Measurements from ENCODE around the gene LILRB3.
"Not testable (repeated sequence)": the region's sequence is repeated elsewhere in the genome, so short reads cannot be mapped to it uniquely, and the experiment has no call there.

LILRB3 gene

DNA sequence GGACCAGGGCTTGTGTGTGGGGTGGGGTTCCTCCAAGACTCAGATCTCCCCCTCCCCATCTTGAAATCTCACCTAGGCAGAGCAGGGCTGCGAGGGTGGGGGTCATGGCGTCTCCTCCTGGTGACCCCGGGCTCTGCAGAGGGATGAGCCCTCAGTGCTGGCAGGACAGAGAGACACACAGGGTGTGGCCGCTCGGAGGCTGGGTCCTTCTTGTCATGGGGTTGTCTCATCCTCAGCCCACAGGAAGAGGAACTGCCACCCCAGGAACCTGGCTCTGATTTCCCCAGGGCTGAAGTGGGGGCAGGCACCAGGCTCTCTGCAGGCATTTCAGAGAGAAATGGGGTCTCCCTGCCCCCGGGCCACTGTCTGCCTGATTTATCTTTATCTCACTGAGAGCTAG lies 19.8 kb upstream of the LILRB3 start, which contains the start of gene LILRA6:
Gene LILRA6 (minus strand): TSS at position 145 of the 400 bp plus-strand sequence.
- DNase-seq (ENCODE audit: extremely low read depth in 1 of 2, low read depth in 1 of 2) = not testable (repeated sequence)

DNA sequence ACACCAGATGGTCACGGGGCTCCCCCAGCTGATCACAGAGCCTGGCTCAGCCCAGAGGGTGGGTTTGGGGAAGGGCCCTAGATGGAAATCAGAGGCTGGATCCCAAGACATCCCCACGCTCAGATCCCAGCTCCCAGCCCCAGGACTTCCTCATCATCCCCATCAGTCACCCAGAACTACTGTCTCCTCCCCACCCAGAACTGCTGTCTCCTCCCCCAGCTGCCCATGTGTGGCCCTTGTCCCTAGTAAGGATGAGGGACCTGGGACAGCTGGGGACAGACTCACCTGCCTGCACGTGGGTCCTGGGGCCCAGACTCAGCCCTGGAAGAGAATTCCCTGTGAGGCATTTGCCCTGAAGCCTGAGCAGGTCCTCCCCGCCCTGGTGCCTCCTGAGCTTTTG lies 19.4 kb upstream of the LILRB3 start:
- not testable (repeated sequence) for DNase-seq (ENCODE audit: extremely low read depth in 1 of 2, low read depth in 1 of 2)

GRCh38 chr19:54240372-54241336 lies 17.8 kb upstream of the LILRB3 start:
- DNase-seq (ENCODE audit: extremely low read depth in 1 of 2, low read depth in 1 of 2) = not testable (repeated sequence)

DNA sequence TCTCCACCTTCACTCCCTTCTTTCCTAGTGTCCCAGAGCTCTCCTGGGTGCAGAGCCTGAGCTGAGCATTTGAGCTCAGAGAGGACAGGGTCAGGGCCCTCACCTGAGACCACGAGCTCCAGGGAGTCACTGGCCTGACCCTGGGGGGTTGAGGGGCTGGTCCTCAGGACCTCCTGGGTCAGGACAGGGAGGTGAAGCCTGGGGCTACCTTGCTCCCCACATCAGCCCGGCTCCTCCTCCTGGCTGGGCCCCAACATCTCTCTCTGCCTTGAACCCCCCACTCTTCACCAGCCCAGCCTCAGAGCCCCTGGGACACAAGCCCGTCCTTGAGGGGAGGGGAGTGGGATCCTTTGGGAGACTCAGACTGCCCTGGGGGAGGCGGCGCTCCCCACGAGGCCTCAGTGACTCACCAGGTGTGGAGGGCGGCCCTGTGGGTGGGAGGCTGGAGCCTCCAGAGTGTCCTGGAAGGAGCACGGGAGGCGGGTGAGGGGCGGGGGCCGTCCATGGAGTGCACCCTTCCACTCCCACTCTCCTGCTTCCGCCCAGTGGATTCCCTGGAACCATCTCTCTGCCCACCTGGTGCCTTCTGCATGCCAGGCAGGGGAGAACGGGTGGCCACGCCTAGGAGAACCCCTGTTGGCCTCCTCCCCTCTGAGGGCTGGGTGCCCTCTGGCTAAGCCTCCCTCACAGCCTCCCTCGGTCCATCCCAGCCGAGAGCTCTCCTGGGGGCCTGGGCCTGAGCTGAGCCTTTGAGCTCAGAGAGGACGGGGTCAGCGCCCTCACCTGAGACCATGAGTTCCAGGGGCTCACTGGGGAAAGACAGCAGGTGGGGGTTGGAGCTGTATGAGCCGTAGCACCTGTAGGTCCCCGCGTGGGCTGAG lies 16.9 kb upstream of the LILRB3 start:
- not testable (repeated sequence) for DNase-seq (ENCODE audit: extremely low read depth in 1 of 2, low read depth in 1 of 2)

DNA sequence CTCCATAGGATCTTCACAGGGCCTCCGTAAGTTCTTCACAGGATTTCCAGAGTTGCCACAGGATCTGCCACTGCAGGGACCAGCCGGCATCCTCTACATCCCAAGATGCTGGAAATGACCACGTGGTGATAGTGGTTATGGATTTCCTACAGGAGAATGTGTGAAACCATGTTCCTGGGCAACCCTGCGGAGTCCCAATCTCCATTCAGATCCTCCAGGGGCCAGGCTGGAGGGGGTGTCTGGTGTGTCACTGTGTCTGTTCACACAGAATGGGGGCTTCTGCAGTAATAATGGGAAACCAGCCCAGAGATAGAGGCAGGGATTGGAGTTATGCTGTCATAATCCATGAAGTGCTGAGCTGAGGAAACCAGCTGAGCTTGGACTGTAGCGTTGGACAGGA lies 11.1 kb upstream of the LILRB3 start:
- DNase-seq (ENCODE audit: extremely low read depth in 1 of 2, low read depth in 1 of 2) = no peak

DNA sequence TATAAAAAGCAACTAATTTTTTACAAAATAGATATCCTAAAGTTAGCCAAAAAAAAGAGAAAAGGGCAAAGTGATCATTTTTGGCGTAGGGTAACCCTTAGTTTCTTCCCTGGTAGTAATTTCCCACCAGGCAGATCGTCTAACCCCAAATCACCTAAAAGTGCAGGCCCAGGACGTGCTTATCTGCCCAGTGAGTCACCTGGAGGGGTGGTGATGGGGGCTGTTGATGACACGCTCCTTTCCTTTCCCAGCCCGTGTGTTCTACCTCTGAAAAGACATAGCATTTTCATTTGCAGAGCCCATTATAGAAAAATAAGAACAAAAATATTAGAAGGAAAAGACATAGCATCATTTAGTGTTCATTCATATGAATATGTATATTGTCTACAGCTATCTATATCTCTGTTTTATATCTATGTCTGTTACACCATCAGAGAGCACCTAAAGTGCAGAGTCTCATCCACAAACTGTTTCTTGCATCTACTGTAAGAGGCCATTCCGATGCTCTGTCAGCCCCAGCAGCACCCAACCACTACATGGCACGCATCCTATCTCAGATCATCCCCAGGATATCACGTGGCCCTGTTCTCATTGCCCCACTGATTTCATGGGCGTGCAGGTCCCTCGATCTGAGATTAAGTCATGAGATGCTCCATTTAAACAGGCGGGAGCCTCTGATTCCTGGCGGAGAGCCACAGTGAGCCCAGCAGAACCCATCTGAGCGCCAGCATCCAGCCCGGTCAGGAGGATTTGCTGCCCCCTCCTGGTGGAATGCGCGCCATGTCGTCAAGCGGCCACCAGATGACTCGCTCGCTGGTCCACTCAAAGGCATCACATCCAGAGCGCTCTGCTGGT lies 8.5 kb upstream of the LILRB3 start:
- DNase-seq (ENCODE audit: extremely low read depth in 1 of 2, low read depth in 1 of 2) = peak; percentile 70 to 80

DNA sequence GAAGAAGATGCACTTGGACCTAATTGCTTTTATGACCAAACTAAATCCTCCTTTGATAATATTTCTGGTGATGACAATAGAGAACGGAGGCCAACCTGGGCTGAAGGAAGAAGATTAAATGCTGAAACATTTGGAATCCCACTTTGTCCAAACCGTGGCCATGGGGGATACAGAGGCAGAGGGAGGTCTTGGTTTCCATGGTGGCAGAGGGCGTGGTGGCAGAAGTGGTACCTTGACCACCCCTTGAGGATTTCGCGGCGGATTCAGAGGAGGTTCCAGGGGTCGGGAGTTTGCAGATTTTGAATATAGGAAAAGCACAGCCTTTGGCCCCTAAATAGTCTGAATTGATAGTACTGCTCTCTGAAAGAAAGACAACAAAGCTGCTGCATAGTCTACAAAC lies 7.2 kb upstream of the LILRB3 start:
- DNase-seq (ENCODE audit: extremely low read depth in 1 of 2, low read depth in 1 of 2) = no peak

GRCh38 chr19:54229146-54229545 lies 6.3 kb upstream of the LILRB3 start:
- DNase-seq (ENCODE audit: extremely low read depth in 1 of 2, low read depth in 1 of 2) = no peak

DNA sequence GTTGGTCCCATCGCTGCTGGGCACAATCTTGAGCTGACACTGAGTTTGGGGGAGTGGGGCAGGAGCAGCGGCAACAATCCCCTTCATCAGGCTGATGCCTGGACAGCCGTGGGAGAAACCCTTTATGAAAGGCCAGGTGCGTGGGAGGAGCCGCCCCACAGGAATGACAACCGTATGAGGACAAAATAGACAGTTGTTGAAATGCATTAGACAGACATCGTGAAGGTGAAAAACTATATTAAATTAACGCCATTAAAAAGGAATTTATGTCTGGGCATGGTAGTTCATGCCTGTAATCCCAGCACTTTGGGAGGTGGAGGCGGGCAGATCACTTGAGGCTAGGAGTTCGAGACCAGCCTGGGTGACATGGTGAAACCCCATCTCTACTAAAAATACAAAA lies 1.8 kb upstream of the LILRB3 start:
- not testable (repeated sequence) for DNase-seq (ENCODE audit: extremely low read depth in 1 of 2, low read depth in 1 of 2)

DNA sequence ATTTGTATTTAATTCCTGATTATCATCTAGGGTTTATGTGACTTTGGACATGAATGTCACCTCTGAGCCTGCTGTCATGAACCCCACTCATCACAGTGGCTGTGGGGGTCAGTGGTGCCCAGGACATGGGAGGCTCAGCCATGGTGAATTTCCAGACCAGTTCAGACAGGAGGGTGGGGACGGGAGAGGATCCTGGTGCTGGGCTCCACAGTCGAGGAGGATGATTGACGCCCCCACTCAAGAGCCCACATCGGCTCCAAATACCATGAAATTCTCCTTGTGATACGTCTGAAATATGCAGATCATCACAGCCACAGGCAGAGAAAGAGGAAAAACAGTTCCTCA lies 1.1 kb upstream of the LILRB3 start:
- not testable (repeated sequence) for DNase-seq (ENCODE audit: extremely low read depth in 1 of 2, low read depth in 1 of 2)

DNA sequence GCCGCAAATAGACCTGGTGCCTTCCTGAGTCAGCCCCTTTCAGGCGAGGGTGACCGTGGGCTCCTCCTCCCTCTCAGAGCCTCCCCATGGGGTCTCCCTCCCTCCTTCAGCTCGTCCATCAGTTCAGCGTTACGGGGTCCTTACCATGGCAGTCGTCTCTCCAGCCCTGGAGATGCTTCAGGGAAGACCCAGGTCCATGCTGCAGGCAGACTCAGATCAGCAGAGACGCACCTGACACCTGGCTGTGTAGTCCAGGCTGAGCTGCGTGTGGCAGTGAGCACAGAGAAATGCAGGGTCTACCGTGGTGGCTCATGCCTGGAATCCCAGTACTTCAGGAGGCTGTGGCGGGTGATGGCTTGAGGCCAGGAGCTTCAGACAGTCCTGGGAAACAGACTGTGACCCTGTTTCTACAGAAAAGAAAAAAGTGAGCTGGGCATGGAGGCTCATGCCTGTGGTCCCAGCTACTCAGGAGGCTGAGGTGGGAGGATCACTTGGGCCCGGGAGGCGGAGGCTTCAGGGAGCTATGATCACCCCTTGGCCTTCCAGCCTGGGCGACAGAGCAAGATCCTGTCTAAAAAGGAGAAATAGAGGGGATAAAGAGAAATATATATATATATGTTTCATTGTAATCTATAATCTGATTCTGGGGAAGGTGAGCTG lies 600 bp upstream of the LILRB3 start:
- DNase-seq (ENCODE audit: extremely low read depth in 1 of 2, low read depth in 1 of 2) = not testable (repeated sequence)

GRCh38 chr19:54221947-54222346 lies 860 bp downstream of the LILRB3 start:
- DNase-seq (ENCODE audit: extremely low read depth in 1 of 2, low read depth in 1 of 2) = not testable (repeated sequence)

GRCh38 chr19:54219702-54220101 lies 3.1 kb downstream of the LILRB3 start:
- DNase-seq (ENCODE audit: extremely low read depth in 1 of 2, low read depth in 1 of 2) = not testable (repeated sequence)

GRCh38 chr19:54218960-54219661 lies 3.7 kb downstream of the LILRB3 start:
- no peak for DNase-seq (ENCODE audit: extremely low read depth in 1 of 2, low read depth in 1 of 2)

DNA sequence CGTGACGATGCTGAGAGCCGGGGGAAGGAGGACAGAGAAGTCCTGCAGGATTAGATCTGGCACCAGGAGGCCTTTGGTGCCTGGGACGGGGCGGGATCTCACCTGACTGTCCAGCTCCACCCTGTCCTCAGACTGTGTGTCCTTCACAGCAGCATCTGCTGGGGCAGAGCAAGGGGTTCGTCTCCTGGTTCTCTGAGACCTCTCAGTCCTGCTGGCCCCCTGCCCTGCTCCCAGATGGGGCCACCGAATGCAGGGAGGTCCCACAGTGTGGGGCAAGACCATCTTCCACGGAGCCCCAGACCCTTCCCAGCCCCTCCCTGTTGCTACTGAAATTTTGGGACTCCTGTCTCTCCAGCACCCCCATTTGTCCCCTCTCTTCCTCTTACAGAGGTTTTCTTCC lies 4.5 kb downstream of the LILRB3 start:
- DNase-seq (ENCODE audit: extremely low read depth in 1 of 2, low read depth in 1 of 2) = no peak

GRCh38 chr19:54217517-54218247 lies 5.1 kb downstream of the LILRB3 start:
- not testable (repeated sequence) for DNase-seq (ENCODE audit: extremely low read depth in 1 of 2, low read depth in 1 of 2)

- DNase-seq (ENCODE audit: extremely low read depth in 1 of 2, low read depth in 1 of 2) = no peak
These were observed 5.9 kb downstream of the LILRB3 start for GRCh38 chr19:54216869-54217268.

DNA sequence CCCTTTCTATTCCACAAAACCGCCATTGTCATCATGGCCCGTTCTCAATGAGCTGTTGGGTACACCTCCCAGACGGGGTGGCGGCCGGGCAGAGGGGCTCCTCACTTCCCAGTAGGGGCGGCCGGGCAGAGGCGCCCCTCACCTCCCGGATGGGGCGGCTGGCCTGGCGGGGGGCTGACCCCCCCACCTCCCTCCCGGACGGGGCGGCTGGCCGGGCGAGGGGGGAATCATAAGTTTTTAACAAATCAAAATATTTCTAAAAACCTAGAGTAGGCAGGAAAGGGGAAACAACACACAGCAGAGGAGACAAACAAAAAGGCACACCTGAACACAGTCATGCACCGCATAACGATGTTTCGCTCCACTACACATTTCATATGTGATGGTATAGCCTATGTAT lies 8.1 kb downstream of the LILRB3 start:
- DNase-seq (ENCODE audit: extremely low read depth in 1 of 2, low read depth in 1 of 2) = not testable (repeated sequence)

DNA sequence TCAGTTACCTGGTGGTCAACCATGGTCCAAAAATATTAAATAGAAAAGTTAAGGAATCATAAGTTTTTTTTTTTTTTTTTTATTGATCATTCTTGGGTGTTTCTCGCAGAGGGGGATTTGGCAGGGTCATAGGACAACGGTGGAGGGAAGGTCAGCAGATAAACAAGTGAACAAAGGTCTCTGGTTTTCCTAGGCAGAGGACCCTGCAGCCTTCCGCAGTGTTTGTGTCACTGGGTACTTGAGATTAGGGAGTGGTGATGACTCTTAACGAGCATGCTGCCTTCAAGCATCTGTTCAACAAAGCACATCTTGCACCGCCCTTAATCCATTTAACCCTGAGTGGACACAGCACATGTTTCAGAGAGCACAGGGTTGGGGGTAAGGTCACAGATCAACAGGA lies 8.6 kb downstream of the LILRB3 start:
- DNase-seq (ENCODE audit: extremely low read depth in 1 of 2, low read depth in 1 of 2) = not testable (repeated sequence)
